Activated naive CD8-positive, alpha-beta T cell treated with anti-CD3 and anti-CD28 coated beads, Interleukin-2, amount 10 ng/mL, durations not matched to agents 7 days and 5 days (primary cell): ENCODE data around the gene ADCK1. TPM values are rescaled to one million over a fixed set of nuclear protein-coding genes. Genes with fewer than 3 reads are reported as not detected.
"Not testable (repeated sequence)": the region's sequence is repeated elsewhere in the genome, so short reads cannot be mapped to it uniquely, and the experiment has no call there.

Experiments
- ATAC-seq: fragments of 150-1000 bp; cut with Tn5 transposase; one replicate; pipeline ENCODE4 v1.10.0; 2021; ENCODE audit warnings: low read depth, moderate library complexity
- POLR2A ChIA-PET: fragments of 350-600 bp; sonication (Branson Sonifier 250); formaldehyde crosslinking; loops from one replicate; lab custom pipeline; 2021; ENCODE audit warnings: antibody characterized with exemption; lab: Charles Lee
- DNase-seq: peaks from one replicate; pipeline ENCODE4 v3.0.0; 2021
- H3K27ac Mint-ChIP-seq: one replicate; pipeline ENCODE4 v1.8.0; 2022; ENCODE audit warnings: mild to moderate bottlenecking, mixed read lengths
- H3K27me3 Mint-ChIP-seq: one replicate; pipeline ENCODE4 v1.8.0; 2022; ENCODE audit warnings: mild to moderate bottlenecking, moderate library complexity, mixed read lengths
- H3K36me3 Mint-ChIP-seq: one replicate; pipeline ENCODE4 v1.8.0; 2021; ENCODE audit warnings: mild to moderate bottlenecking, mixed read lengths
- H3K4me1 Mint-ChIP-seq: one replicate; pipeline ENCODE4 v1.8.0; 2021; ENCODE audit warnings: mixed read lengths
- H3K4me3 Mint-ChIP-seq: one replicate; pipeline ENCODE4 v1.8.0; 2022; ENCODE audit warnings: mild to moderate bottlenecking, moderate library complexity, mixed read lengths
- H3K9me3 Mint-ChIP-seq: one replicate; pipeline ENCODE4 v1.8.0; 2021; ENCODE audit warnings: mixed read lengths
- total RNA-seq, 2 experiments: library from RNA; stranded (reverse); gene quantifications; one replicate each; pipeline ENCODE4 v1.2.3, GENCODE V29; 2021

ADCK1 gene
- total RNA-seq, 2 experiments from 2014 or later: 3.8 TPM

DNA sequence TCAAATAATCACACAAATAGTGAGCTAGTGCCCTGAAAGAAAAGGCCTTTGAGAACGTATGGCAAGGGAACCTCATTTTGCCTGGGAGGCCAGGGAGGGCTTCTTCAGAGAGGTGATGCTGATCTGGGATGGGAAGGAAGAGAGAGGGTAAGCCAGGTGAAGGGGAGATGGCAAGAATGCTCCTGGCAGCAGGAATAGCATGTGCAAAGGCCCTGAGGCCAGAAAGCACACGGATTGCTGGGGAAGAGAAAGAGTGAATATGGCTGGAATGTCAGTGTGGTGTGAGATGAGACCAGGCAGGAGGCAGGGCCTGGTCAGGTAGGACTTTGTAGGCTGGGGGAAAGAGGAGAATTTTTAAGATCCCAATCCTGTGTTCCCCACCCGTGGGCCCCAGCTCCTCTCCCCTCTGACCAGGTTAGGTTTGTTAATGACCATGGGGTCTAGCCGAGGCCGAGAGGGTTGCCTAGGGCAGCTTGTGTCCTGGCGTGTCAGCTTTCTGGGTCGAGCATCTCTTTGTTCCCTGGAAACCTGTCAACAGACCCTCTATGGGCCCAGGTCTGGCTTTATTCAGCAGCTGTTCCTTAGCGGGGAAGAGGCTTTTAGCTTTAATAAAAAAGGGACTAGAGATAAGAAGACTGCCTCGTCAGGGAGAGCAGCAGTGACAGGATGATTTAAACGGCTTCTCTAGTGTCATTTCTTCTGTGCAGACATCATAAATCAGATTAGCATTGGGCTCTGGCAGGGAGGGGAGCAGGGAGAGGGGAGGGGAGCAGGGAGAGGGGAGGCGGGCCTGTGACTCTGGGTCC is 123.4 kb downstream of the ADCK1 start:
- Mint-ChIP-seq H3K4me3 (no peak overlapping the region), H3K36me3 (no peaks in the 10 kb centered on the region), H3K9me3 (peaks cover 8% of the 10 kb centered on the region), H3K27me3 (no peaks in the 10 kb centered on the region), H3K4me1 (peaks cover 2% of the 10 kb centered on the region), H3K27ac (no peak overlapping the region)
- POLR2A ChIA-PET: no interaction called here
- DNase-seq (no peak), ATAC-seq (no peak)

DNA sequence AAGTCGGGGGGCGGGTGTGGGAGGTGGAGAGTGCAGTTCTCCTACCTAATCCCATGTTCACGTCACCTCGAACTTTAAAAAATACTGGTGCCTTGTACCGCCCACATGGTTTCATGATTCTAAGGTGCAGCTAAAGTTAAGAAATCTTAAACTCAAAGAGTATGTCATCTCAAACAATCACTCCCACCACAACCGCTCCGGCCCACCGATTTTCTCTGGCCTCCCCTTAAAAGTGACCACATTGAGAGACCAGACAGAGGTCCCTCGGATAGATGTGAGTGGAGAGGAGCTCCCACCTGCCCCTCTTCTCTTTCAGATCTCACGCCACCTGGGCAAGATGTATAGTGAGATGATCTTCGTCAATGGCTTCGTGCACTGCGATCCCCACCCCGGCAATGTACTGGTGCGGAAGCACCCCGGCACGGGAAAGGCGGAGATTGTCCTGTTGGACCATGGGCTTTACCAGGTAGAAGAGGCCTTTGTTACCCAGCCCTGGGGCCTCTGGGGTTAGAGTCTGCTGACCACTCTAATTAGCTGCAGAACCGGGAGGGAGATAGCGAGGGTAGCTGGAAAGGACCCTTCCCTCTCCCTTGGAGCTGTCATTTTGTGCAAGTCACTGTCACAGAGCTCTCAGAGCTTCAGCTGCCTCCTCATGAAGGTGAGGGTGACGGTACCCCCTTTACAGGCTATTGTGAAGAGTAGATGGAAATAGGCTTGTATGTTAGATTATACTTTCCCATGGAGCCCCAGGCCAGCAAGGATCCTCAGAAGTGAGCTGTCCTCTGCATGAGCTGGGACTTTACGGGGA is 124.4 kb downstream of the ADCK1 start:
- H3K9me3 Mint-ChIP-seq: peaks cover 6% of the 10 kb centered on the region
- DNase-seq: no peak
- H3K27ac Mint-ChIP-seq: no peak overlapping the region
- ATAC-seq: no peak
- H3K4me1 Mint-ChIP-seq: no peaks in the 10 kb centered on the region
- no peaks in the 10 kb centered on the region for H3K36me3 Mint-ChIP-seq
- no peaks in the 10 kb centered on the region for H3K27me3 Mint-ChIP-seq
- POLR2A ChIA-PET: no interaction called here
- no peak overlapping the region for H3K4me3 Mint-ChIP-seq

GRCh38 chr14:77926942-77927341 is 127.0 kb downstream of the ADCK1 start:
- H3K9me3 Mint-ChIP-seq: no peaks in the 10 kb centered on the region
- H3K27ac Mint-ChIP-seq: no peak overlapping the region
- no peaks in the 10 kb centered on the region for H3K36me3 Mint-ChIP-seq
- no peaks in the 10 kb centered on the region for H3K27me3 Mint-ChIP-seq
- DNase-seq: no peak
- POLR2A ChIA-PET: interaction anchor here (1.0 kb wide), 1 partner anchor 10 kb away, joined by 3 read pairs; no protein-coding TSS in a partner anchor
- no peaks in the 10 kb centered on the region for H3K4me1 Mint-ChIP-seq
- ATAC-seq: no peak
- H3K4me3 Mint-ChIP-seq: no peak overlapping the region

DNA sequence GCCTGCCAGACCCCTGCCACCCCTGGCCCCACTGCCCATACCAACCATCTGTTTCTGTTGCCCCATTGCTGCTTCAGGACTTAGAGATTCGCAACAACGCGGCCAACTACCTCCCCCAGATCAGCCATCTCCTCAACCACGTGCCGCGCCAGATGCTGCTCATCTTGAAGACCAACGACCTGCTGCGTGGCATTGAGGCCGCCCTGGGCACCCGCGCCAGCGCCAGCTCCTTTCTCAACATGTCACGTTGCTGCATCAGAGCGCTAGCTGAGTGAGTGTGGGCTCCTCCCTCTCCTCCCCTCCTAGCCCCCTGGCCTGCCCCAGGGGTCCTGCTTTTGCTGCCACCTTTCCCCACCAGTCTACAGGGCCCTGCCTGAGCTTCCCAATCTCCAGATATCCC is 131.5 kb downstream of the ADCK1 start:
- Mint-ChIP-seq H3K27ac (no peak overlapping the region), H3K4me1 (peaks cover 1% of the 10 kb centered on the region), H3K9me3 (peaks cover 11% of the 10 kb centered on the region), H3K4me3 (no peak overlapping the region), H3K36me3 (peaks cover 21% of the 10 kb centered on the region), H3K27me3 (no peaks in the 10 kb centered on the region)
- ATAC-seq (no peak), DNase-seq (no peak)
- POLR2A ChIA-PET: no interaction called here

DNA sequence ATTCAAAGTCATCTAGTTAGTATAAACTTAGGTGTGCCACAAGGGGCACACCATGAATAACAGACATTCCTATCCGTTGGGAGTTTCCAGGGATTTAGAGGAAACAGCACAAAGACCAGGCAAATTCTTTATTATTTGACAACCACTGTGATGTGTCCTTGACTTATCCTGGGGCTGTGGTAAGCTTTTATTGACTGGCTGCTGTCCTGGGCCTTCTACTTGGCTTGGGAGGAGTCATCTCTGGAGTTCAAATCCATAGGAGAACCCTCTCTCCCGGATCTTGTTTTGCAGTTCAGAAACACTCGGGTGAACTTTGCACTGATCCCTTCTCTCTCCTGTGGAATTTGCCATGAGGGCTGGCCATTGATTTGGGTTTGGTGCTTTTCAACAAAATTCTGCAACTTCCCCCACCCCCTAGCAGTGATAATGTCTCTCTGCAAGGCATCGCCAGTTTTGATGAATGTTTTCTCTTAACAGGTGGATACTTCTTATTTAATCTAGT is 136.3 kb downstream of the ADCK1 start:
- POLR2A ChIA-PET: interaction anchor here (1.0 kb wide), 1 partner anchor 10 kb away, joined by 3 read pairs; no protein-coding TSS in a partner anchor
- ATAC-seq: no peak
- H3K4me1 Mint-ChIP-seq: peaks cover 1% of the 10 kb centered on the region
- no peak overlapping the region for H3K4me3 Mint-ChIP-seq
- H3K27me3 Mint-ChIP-seq: no peaks in the 10 kb centered on the region
- H3K36me3 Mint-ChIP-seq: peaks cover 23% of the 10 kb centered on the region
- no peak overlapping the region for H3K27ac Mint-ChIP-seq
- H3K9me3 Mint-ChIP-seq: peaks cover 15% of the 10 kb centered on the region
- DNase-seq: no peak

GRCh38 chr14:77947372-77947771 is 147.5 kb downstream of the ADCK1 start:
- H3K27me3 Mint-ChIP-seq: no peaks in the 10 kb centered on the region
- DNase-seq: no peak
- no peak overlapping the region for H3K27ac Mint-ChIP-seq
- no peak for ATAC-seq
- H3K4me1 Mint-ChIP-seq: no peaks in the 10 kb centered on the region
- POLR2A ChIA-PET: no interaction called here
- H3K9me3 Mint-ChIP-seq: peaks cover 5% of the 10 kb centered on the region
- H3K4me3 Mint-ChIP-seq: no peak overlapping the region
- no peaks in the 10 kb centered on the region for H3K36me3 Mint-ChIP-seq

DNA sequence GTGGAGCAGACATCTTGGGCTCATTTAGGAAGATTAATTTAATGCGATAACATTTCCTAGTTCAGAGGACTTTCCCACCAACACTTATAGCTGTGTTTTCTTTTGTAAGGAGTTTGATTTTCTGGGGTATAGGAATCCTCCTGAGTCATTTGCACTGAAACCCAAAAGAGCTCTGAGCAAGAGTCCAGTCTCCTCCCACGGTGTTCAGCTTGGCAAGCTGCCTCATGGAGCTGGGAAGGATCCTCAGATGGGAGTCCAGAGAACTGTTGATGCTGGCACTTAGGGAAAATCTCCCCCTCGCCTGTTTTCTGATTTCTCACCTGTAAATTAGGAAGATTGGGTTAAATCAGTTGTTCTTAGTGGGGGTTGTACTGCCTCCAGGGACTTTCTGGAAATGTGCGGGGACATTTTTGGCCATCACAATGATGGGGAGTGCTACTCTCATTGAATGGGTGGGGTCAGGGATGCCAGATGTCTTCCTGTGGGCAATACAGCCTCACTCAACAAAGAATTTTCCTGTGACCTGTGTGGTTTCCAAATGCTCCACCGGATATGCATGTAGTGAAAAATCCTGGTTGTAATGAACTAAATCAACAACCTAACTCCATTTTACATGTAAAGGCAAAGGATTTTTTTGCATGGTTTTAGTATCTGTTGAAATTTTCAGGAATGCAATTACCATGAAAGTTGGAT is 150.6 kb downstream of the ADCK1 start:
- DNase-seq (no peak), ATAC-seq (no peak)
- Mint-ChIP-seq H3K4me3 (no peak overlapping the region), H3K36me3 (no peaks in the 10 kb centered on the region), H3K27ac (no peak overlapping the region), H3K4me1 (no peaks in the 10 kb centered on the region), H3K27me3 (no peaks in the 10 kb centered on the region), H3K9me3 (peaks cover 3% of the 10 kb centered on the region)
- POLR2A ChIA-PET: no interaction called here

DNA sequence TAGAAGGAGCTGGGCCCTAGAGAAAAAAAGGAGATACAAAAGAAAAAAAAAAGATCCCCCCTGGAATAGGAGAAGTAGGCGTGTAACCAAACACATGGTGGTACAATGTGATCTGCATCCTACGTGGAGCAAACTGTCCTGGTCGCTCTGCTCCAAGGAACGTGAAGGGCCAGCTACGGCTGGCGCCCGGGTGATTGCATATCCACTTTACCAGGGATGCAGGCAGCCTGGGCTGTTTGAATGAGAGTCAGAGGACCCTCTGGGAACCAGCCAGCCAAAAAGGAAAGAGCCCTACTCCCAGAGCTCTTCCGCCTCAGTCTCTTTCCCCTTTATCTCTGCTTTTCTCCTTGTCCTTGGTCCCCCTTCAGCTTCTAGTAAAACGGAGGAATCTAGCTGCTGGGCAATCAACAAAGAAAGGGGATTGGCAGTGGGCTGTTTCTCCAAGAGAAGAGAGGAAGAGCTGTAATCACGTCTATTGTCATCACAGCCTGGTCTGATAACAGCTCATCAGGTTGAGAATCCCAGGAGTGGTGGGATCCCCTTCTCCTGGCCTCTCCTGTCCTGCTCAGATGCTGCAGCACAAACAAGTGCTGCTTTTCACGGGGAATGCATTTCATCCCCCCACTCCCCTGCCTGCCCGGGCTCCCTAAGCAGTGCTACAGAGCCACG is 156.0 kb downstream of the ADCK1 start:
- Mint-ChIP-seq H3K9me3 (peaks cover 2% of the 10 kb centered on the region), H3K36me3 (no peaks in the 10 kb centered on the region), H3K27ac (no peak overlapping the region), H3K4me3 (no peak overlapping the region), H3K27me3 (peaks cover 10% of the 10 kb centered on the region), H3K4me1 (no peaks in the 10 kb centered on the region)
- ATAC-seq (no peak), DNase-seq (no peak)
- POLR2A ChIA-PET: no interaction called here

DNA sequence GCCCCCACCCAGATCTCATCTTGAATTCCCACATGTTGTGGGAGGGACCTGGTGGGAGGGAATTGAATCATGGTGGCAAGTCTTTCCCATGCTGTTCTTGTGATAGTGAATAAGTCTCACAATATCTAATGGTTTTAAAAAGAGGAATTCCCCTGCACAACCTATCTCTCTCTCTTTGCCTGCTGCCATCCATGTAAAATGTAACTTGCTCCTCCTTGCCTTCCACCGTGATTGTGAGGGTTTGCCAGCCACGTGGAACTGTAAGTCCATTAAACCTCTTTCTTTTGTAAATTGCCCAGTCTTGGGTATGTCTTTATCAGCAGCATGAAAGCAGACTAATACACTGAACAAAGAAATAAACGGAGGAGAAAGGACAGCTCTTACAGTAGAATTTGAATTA is 159.8 kb downstream of the ADCK1 start:
- H3K4me3 Mint-ChIP-seq, H3K36me3 Mint-ChIP-seq, ATAC-seq, DNase-seq, H3K27ac Mint-ChIP-seq, POLR2A ChIA-PET, H3K4me1 Mint-ChIP-seq, H3K9me3 Mint-ChIP-seq: not testable (repeated sequence)
- H3K27me3 Mint-ChIP-seq: peaks cover 18% of the 10 kb centered on the region

GRCh38 chr14:77961847-77962580 is 162.1 kb downstream of the ADCK1 start:
- Mint-ChIP-seq H3K36me3 (no peaks in the 10 kb centered on the region), H3K4me3 (no peak overlapping the region), H3K9me3 (no peaks in the 10 kb centered on the region), H3K27me3 (peaks cover 23% of the 10 kb centered on the region), H3K27ac (no peak overlapping the region), H3K4me1 (peaks cover 6% of the 10 kb centered on the region)
- DNase-seq (no peak), ATAC-seq (no peak)
- POLR2A ChIA-PET: no interaction called here

DNA sequence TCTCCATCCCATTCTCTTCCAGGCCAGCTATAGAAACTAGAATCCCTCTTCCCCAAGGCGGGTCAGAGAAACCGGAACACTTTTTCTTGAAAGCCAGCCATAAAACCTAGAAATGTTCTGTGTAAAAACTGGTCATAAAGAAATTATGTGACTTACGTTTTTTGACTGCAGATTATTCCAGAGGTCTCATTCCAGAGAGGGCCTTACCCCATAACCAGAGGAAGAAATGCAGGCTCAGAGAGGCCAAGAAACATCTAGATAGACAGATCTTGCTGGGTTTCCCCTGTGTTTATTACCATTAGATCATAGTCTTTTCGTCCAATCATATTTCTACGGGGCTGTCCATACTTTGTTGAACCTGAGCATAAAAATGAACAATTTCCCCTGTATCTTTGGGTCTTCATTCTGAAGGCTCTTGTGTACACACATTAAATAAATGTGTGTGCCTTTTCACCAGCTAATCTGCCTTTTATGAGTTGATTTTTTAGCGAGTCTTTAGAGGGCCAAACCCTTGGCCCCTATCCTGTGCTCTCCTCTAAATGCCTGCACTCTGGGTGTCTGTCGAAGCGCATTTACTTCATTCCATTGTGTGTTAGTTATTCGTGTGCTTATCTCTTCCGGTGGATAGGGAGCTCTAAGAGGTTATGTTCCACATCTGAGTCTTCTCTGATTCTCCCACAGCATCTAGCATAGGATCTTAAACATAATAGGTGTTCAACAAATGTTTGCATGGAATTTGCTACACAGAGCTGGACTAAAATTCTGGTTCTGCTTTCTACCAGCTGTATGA is 163.0 kb downstream of the ADCK1 start:
- Mint-ChIP-seq H3K27ac (no peak overlapping the region), H3K4me1 (peaks cover 6% of the 10 kb centered on the region), H3K9me3 (no peaks in the 10 kb centered on the region), H3K36me3 (no peaks in the 10 kb centered on the region), H3K4me3 (no peak overlapping the region), H3K27me3 (peaks cover 23% of the 10 kb centered on the region)
- ATAC-seq (no peak), DNase-seq (no peak)
- POLR2A ChIA-PET: no interaction called here

GRCh38 chr14:77964586-77964985 is 164.7 kb downstream of the ADCK1 start:
- Mint-ChIP-seq H3K4me1 (peaks cover 6% of the 10 kb centered on the region), H3K36me3 (no peaks in the 10 kb centered on the region), H3K9me3 (no peaks in the 10 kb centered on the region), H3K27ac (no peak overlapping the region), H3K4me3 (no peak overlapping the region), H3K27me3 (peaks cover 34% of the 10 kb centered on the region)
- POLR2A ChIA-PET: no interaction called here
- DNase-seq (no peak), ATAC-seq (no peak)
